GM18873 (cell line): Measurements from ENCODE around the gene RPL6.
"Not testable (repeated sequence)": the region's sequence is repeated elsewhere in the genome, so short reads cannot be mapped to it uniquely, and the experiment has no call there.

Source experiments
- ATAC-seq: cut with Tn5 transposase; IDR thresholded peaks from one replicate; pipeline ENCODE4 v1.9.1; 2021; ENCODE audit warnings: mild to moderate bottlenecking, moderate library complexity, moderate number of reproducible peaks; ENCODE audit not compliant: unreplicated experiment, low FRiP score

RPL6 gene

GRCh38 chr12:112420740-112421139 lies 11.3 kb upstream of the RPL6 start:
- no peak for ATAC-seq

GRCh38 chr12:112419297-112420133 lies 10.1 kb upstream of the RPL6 start:
- peak; percentile 33 for ATAC-seq

- peak; percentile 52 for ATAC-seq
These were observed 9.3 kb upstream of the RPL6 start, which contains the start of gene PTPN11 for GRCh38 chr12:112418608-112419296. Gene PTPN11 (plus strand): TSS chr12:112418947. CDS start chr12:112419112, 165 bp downstream.

- ATAC-seq: no peak
These were observed 8.8 kb upstream of the RPL6 start for GRCh38 chr12:112418273-112418607.

GRCh38 chr12:112415457-112415856 lies 6.1 kb upstream of the RPL6 start:
- not testable (repeated sequence) for ATAC-seq

GRCh38 chr12:112413855-112414625 lies 4.6 kb upstream of the RPL6 start:
- ATAC-seq: no peak

GRCh38 chr12:112409906-112410244 lies 470 bp upstream of the RPL6 start:
- no peak for ATAC-seq

- no peak for ATAC-seq
These were observed 784 bp downstream of the RPL6 start for GRCh38 chr12:112408621-112409020.

- ATAC-seq: not testable (repeated sequence)
These were observed 1.7 kb downstream of the RPL6 start for GRCh38 chr12:112407683-112408082.

- no peak for ATAC-seq
These were observed 2.6 kb downstream of the RPL6 start for GRCh38 chr12:112406519-112407488.

- no peak for ATAC-seq
These were observed 7.4 kb downstream of the RPL6 start for GRCh38 chr12:112401903-112402498.

- ATAC-seq: no peak
These were observed 8.4 kb downstream of the RPL6 start for GRCh38 chr12:112401054-112401453.

GRCh38 chr12:112393328-112393727 lies 16.1 kb downstream of the RPL6 start:
- no peak for ATAC-seq

GRCh38 chr12:112389922-112390654 lies 19.3 kb downstream of the RPL6 start:
- not testable (repeated sequence) for ATAC-seq

GRCh38 chr12:112389228-112389627 lies 20.2 kb downstream of the RPL6 start:
- ATAC-seq: no peak

- no peak for ATAC-seq
These were observed 22.7 kb downstream of the RPL6 start for GRCh38 chr12:112386726-112387125.

- no peak for ATAC-seq
These were observed 26.5 kb downstream of the RPL6 start for GRCh38 chr12:112382866-112383265.

GRCh38 chr12:112381883-112382796 lies 27.3 kb downstream of the RPL6 start, which contains the start of gene HECTD4:
Gene HECTD4 (minus strand): TSS chr12:112382431. CDS start chr12:112382128, 303 bp downstream.
- peak; percentile 71 for ATAC-seq
